ENCODE results near the gene RHOF. TPM values are rescaled to one million over a fixed set of nuclear protein-coding genes. Genes with fewer than 3 reads are reported as not detected.

RHOF gene
- total and polyA plus RNA-seq, 2 of the 8 experiments (the other 6 are each of a cell fraction or from before 2014, with no cell fraction given): 23.8 to 31.9 TPM

DNA sequence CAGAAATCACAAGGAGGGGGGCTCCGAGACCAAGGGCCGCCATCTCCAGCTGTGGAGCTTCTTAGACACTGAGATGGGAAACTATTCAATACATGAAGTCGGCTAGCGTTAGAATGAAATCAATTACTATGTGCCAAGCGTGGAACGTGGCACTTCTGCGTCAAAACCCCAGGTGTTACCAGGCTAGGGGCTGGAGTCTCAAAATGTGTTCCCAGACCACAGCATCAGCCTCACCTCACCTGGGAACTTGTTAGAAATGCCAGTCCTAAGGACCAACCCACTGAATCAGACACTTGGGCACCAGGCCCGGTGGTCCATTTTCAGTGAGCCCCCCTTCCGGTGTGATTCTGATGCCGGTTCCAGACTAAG, 5.3 kb upstream of the RHOF start (continued):
- TF ChIP-seq TAF7 (optimal IDR thresholded peaks at IDR 0.05; ENCODE audit: borderline replicate concordance, low read depth, low read length) (no peak), TEAD4 (IDR thresholded peaks at IDR 0.05; ENCODE audit: low read depth, low read length) (no peak)
